NOMO-1 (cell line): ENCODE results near the gene KIDINS220.

Experiments used
- DNase-seq, 2 experiments: peaks; one replicate each; lab custom pipeline; 2025; ENCODE audit not compliant: unreplicated experiment in 2 of 2; lab: John Stamatoyannopoulos, UW

KIDINS220 gene

GRCh38 chr2:8806885-8807704 is 30.3 kb downstream of the KIDINS220 start:
- no peak for DNase-seq

DNA sequence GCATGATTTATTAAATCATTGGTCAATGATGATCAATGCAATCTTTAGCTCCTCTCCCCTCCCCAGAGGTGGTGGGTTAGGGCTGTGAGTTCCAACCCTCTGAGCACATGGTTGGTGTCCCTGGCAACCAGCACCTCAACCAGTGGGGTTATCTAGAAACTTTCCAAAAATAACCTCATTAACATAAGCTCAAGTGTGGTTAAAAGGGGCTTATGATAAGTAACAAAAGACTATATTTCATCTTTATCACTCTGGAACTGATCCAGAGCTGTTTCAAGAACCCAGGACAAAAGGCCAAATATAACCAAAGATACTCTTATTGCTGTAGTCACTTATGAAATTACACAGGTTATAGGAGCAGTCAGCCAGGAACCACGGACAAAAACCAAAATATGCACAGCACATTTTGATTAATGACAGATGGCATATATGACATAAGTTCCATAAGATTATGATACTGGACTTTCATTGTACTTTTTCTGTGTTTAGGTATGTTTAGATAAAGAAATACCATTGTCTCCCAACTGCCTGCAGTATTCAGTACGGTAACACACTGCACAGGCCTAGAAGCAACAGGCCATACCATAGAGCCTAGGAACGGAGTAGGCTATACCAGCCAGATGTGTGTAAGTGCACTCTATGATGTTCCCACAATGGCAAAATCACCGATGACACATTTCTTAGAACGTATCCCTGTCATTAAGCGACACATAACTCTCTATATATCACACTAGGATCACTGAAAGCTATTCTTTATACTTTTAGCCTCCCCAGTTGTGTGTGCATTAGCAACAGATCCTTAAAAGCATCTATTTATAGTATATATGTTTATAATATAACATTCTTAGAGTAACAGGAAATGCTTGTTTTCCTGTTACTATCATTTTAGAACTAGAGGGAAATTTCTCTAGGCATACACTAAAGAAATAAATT is 31.9 kb downstream of the KIDINS220 start:
- no peak for DNase-seq

GRCh38 chr2:8803658-8804379 is 33.6 kb downstream of the KIDINS220 start:
- DNase-seq = no peak

DNA sequence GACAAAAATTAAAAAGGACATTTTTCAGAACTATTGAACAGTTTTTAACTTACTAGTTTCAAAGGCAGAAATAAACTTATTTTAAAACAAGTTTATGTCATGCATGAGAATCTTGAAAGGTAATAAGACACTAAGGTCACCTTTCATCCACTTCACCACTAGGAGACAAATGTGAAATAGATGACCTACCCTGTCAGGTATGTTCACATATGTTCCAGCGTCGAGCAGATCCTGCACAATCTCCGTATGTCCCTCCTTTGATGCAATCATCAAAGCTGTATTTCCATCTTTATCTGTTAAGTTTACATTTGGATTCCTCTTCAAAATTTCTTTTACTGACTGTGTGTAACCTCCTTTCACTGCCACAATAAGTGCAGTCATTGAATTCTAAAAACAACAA is 34.7 kb downstream of the KIDINS220 start:
- no peak for DNase-seq

GRCh38 chr2:8800821-8801220 is 36.6 kb downstream of the KIDINS220 start:
- no peak for DNase-seq

- DNase-seq = no peak
Observed at GRCh38 chr2:8800218-8800617, 37.2 kb downstream of the KIDINS220 start.

- DNase-seq = no peak
Observed at GRCh38 chr2:8799004-8799403, 38.4 kb downstream of the KIDINS220 start.

DNA sequence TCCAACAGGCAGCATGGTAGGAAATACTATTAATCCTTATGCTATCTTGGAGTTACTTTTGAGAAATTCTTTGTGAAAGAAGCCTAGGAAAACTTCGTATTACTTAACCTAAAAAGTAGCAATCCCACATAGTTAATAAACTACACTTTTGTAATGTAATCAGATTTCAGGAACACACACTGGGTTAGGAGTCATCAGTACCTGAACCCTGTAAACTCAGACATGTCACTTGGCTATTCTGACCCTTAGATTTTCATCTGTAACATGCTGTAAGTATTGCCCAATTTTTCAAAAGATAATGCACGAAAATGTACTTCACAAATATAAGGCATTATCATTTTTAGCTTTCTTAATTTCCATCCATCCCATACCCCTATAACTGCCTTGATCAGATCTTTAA is 39.0 kb downstream of the KIDINS220 start:
- no peak for DNase-seq

DNA sequence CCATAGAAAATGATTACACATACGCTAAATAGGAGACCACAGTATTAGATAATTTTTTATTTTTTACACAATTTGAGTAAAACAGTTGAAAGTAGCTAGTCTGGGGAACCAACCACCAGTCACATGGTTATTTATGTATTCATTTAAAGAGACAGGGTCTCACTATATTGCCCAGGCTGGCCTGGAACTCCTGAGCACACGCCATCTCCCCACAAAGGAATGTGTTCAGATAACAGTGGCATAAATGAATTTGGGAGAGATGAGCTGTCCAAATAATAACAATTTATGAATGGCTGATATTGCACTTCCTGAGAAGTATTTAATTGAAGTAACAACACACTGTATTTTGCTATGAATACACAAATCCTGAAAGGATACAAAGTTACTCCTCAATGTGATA is 39.7 kb downstream of the KIDINS220 start:
- DNase-seq = no peak

GRCh38 chr2:8796878-8797550 is 40.4 kb downstream of the KIDINS220 start:
- no peak for DNase-seq

DNA sequence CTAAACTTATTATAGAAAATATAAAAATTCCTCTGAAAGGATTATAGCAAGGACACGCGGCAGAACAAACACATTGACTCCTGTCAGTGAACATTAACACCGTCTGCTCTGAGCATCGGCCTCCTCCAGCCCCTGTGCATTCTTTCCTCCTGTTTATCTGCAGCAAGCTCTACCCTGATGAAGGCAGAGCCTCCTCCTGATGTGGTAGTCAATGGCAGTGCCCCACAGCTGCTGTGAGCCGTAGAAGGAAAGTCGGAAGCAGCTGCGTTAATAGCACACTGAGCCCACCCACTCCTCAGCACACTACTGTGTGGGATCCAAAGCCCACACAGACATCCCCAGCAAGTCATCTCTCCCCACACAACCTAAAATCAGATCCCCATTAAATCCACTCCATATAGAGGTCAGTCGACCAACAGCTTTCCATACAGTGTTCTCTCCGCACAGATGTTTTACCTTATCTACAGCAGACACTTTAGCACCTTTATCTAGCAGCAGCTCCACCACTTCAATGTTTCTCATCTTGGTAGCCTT is 41.0 kb downstream of the KIDINS220 start:
- DNase-seq = no peak

DNA sequence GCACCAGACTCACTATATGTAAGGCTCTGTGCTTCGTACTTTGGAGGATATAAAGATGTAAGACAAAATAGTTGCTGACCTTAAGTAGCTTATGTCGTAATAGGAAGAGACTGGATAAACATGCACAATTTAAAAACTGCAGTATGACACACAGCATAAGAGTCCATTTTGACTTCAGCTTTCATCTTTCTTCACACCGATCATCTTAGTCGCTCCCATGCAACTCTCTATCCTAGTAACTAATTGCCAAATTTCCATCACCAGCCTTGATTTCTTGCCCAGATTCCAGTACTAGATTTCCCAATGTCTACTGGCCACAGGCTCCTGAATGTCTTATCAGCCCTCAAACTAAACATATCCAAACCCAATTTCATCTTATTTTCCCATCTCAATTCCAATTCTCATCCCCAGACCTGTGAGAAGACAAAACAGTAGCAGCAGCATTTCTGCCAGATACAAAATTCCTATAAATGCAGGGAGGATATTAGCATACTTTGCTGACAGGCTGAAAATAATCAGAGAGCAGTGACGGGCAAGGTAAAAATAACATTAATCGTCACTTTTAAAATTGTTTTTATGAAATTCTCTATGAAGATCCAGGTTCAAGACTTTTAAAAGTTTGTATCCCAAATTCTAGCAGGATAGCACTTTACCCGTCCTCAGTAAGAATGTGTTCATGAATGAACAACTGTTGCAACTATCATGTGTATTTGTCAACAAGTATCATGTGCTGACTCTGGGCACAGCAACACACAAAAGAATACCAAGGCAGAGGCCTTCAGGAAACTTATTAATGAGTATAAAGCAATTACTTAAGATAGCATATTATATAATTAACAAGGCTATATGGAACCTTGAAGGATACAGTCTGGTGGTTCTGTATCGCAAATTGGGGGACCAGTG is 42.2 kb downstream of the KIDINS220 start:
- no peak for DNase-seq

DNA sequence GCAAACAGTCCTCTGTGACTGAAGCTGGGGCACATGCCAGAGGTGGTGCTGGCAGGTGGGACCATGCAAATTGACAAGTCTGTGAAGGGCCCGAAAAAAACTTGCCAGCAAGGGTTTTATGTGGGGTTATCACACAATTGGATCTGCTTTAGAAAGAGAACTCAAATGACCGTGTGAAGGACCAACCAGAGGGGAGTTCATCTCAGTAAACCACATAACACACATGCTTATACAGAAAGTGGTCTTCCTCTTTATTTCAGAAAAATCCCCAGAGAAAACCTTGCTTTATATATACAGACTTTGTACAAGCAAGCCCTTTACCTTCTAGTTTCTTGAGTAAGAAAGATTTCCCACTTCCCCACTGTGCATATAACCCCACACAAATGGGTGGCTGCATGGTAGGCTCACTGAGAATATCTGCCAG is 46.7 kb downstream of the KIDINS220 start:
- no peak for DNase-seq

GRCh38 chr2:8786463-8786862 is 51.0 kb downstream of the KIDINS220 start:
- no peak for DNase-seq

DNA sequence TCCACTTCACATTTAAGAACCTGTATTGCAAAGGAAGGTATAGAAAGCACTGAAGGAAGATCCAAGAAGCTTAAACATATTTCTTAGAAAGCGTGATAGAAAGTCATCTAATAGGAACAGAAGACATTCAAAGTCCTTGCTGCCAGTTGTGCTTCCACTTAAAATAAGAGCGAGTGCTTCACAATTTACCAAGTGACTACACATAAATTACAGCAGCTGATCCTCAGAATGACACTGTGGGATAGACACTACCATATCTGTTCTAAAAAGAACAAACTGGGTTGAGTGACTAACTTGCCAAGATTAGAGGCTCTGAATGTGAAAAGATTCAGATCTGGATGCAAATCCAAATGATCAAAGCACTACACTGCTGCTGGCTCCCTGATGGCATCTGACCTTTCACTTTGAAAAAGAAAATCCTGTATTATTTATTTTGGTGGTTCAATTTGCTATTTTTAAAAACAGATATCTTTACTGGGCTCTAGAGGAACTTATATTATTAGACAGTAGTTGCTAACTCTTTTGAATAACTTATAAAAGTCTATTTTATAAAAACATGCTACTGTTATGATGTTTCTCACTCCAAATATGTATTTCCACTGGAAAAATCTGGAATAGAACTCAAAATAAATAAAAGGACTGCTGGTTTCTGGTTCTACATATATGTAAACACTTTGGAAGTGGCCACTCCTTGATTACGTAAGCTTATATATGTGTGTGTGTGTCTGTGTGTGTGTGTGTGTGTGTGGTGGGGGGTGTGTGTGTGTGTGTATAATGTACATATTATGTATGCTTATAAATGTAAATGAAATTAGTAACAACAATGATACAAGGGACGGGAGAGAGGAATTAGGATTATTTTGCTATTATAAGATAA is 57.4 kb downstream of the KIDINS220 start:
- no peak for DNase-seq

- DNase-seq = no peak
Observed at GRCh38 chr2:8774371-8774770, 63.0 kb downstream of the KIDINS220 start.

DNA sequence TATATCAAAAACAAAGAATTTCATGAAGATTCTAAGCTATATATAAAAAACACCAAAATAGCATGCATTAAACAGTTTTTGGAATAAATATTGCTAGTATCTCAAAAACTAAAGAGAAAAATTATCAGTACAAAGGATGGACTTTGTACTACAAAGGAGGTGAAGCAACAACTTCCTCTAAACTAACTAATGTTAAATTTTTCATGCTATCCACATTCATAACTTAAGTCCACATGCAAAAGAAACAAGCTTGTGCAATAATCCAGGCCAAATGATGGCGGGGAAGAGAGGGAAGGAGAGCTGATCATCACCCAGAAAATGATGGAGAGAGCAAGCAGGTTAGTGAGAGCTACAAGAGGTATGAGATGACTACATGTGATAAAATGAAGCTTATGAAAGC is 70.1 kb downstream of the KIDINS220 start:
- peak; percentile 23 to 59 for DNase-seq

DNA sequence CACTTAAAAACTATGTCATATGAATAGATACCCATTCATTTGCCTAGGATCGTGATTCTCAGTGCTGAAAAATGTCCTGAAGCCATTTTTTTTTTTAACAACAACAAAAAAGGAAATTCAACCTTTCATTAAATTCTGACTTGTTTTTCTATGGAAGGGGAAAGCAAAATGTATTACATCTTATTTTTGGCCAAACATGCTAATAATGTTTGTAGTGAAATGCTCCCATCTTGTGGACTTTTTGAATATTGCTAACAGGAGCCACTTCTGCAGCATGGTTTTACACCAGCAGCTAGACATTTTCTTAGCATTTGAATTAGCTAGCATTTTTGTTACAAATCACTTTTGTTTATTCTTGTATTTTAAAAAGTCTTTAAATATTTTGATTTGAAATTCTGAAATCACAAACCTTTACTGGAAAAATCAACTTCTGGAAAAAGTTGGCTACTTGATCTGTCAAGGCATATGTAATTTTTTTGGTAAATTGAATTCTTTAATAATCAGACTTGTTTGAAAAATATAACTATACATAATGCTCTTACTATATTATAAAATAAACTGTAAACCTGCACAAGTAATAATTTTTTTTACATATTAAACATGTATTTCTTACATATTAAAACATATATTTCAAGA is 75.8 kb downstream of the KIDINS220 start:
- DNase-seq = peak in 1 of 2 experiments; percentile 31
